ENCODE measurements around the gene LIN52. TPM values are rescaled to one million over a fixed set of nuclear protein-coding genes. Genes with fewer than 3 reads are reported as not detected.

Gene LIN52
- polyA plus RNA-seq, 4 donors, result 6.1 to 22.1 (median 11.1) TPM

GRCh38 chr14:74062809-74063150 is 22.0 kb upstream of the LIN52 start:
- WGBS, 3 donors, result 88 to 97% (median 91%) methylated on average over 2 of the region's 2 CpGs
- no peak overlapping the region for H3K4me3 ChIP-seq (ENCODE audit: low read depth in 1 of 3, low read length in 3 of 3)
- H3K9me3 ChIP-seq (ENCODE audit: control insufficient read depth in 2 of 2, insufficient read depth in 1 of 2, low read depth in 1 of 2, low read length in 1 of 2), result no peaks in the 10 kb centered on the region
- no peak for FAIRE-seq
- H3K27me3 ChIP-seq (ENCODE audit: control insufficient read depth in 3 of 3, insufficient read depth in 3 of 3, low read length in 3 of 3), result no peaks in the 10 kb centered on the region
- no peak overlapping the region for H3K27ac ChIP-seq (ENCODE audit: low read depth in 1 of 3, low read length in 2 of 3)
- peaks cover 0 to 49% (median 5%) of the 10 kb centered on the region in 3 donors for H3K36me3 ChIP-seq (ENCODE audit: control insufficient read depth in 3 of 3, insufficient read depth in 2 of 3, low read depth in 1 of 3, low read length in 3 of 3)
- H3K4me1 ChIP-seq (ENCODE audit: control insufficient read depth in 3 of 3, insufficient read depth in 2 of 3, low read depth in 1 of 3, low read length in 2 of 3), result peaks cover 0 to 5% (median 0%) of the 10 kb centered on the region in 3 donors
- DNase-seq, result no peak

- Histone ChIP-seq H3K4me1 (ENCODE audit: control insufficient read depth in 3 of 3, insufficient read depth in 2 of 3, low read depth in 1 of 3, low read length in 2 of 3) (peaks cover 0 to 5% (median 0%) of the 10 kb centered on the region in 3 donors), H3K27ac (ENCODE audit: low read depth in 1 of 3, low read length in 2 of 3) (no peak overlapping the region), H3K9me3 (ENCODE audit: control insufficient read depth in 2 of 2, insufficient read depth in 1 of 2, low read depth in 1 of 2, low read length in 1 of 2) (no peaks in the 10 kb centered on the region), H3K36me3 (ENCODE audit: control insufficient read depth in 3 of 3, insufficient read depth in 2 of 3, low read depth in 1 of 3, low read length in 3 of 3) (peaks cover 0 to 54% (median 5%) of the 10 kb centered on the region in 3 donors), H3K27me3 (ENCODE audit: control insufficient read depth in 3 of 3, insufficient read depth in 3 of 3, low read length in 3 of 3) (no peaks in the 10 kb centered on the region), H3K4me3 (ENCODE audit: low read depth in 1 of 3, low read length in 3 of 3) (no peak overlapping the region)
- FAIRE-seq (no peak), DNase-seq (no peak)
Measured at GRCh38 chr14:74064426-74064825, 20.3 kb upstream of the LIN52 start.

- Histone ChIP-seq H3K36me3 (ENCODE audit: control insufficient read depth in 3 of 3, insufficient read depth in 2 of 3, low read depth in 1 of 3, low read length in 3 of 3) (peaks cover 0 to 57% (median 5%) of the 10 kb centered on the region in 3 donors), H3K27me3 (ENCODE audit: control insufficient read depth in 3 of 3, insufficient read depth in 3 of 3, low read length in 3 of 3) (no peaks in the 10 kb centered on the region), H3K4me1 (ENCODE audit: control insufficient read depth in 3 of 3, insufficient read depth in 2 of 3, low read depth in 1 of 3, low read length in 2 of 3) (peaks cover 0 to 5% (median 0%) of the 10 kb centered on the region in 3 donors), H3K9me3 (ENCODE audit: control insufficient read depth in 2 of 2, insufficient read depth in 1 of 2, low read depth in 1 of 2, low read length in 1 of 2) (no peaks in the 10 kb centered on the region), H3K4me3 (ENCODE audit: low read depth in 1 of 3, low read length in 3 of 3) (no peak overlapping the region), H3K27ac (ENCODE audit: low read depth in 1 of 3, low read length in 2 of 3) (no peak overlapping the region)
- FAIRE-seq (no peak), DNase-seq (no peak)
- WGBS, 3 donors, result 92 to 98% (median 93%) methylated on average over 3 of the region's 3 CpGs
Measured at GRCh38 chr14:74064883-74065282, 19.9 kb upstream of the LIN52 start.

- Histone ChIP-seq H3K27ac (ENCODE audit: low read depth in 1 of 3, low read length in 2 of 3) (no peak overlapping the region), H3K4me1 (ENCODE audit: control insufficient read depth in 3 of 3, insufficient read depth in 2 of 3, low read depth in 1 of 3, low read length in 2 of 3) (peaks cover 0 to 5% (median 0%) of the 10 kb centered on the region in 3 donors), H3K36me3 (ENCODE audit: control insufficient read depth in 3 of 3, insufficient read depth in 2 of 3, low read depth in 1 of 3, low read length in 3 of 3) (peaks cover 0 to 56% (median 5%) of the 10 kb centered on the region in 3 donors), H3K27me3 (ENCODE audit: control insufficient read depth in 3 of 3, insufficient read depth in 3 of 3, low read length in 3 of 3) (no peaks in the 10 kb centered on the region), H3K4me3 (ENCODE audit: low read depth in 1 of 3, low read length in 3 of 3) (no peak overlapping the region), H3K9me3 (ENCODE audit: control insufficient read depth in 2 of 2, insufficient read depth in 1 of 2, low read depth in 1 of 2, low read length in 1 of 2) (no peaks in the 10 kb centered on the region)
- WGBS, 3 donors, result 59 to 80% (median 60%) methylated on average over 3 of the region's 3 CpGs
- no peak for DNase-seq
- FAIRE-seq, result no peak
Measured at GRCh38 chr14:74065746-74066575, 18.8 kb upstream of the LIN52 start.

- no peaks in the 10 kb centered on the region for H3K27me3 ChIP-seq (ENCODE audit: control insufficient read depth in 3 of 3, insufficient read depth in 3 of 3, low read length in 3 of 3)
- H3K9me3 ChIP-seq (ENCODE audit: control insufficient read depth in 2 of 2, insufficient read depth in 1 of 2, low read depth in 1 of 2, low read length in 1 of 2), result no peaks in the 10 kb centered on the region
- H3K4me3 ChIP-seq (ENCODE audit: low read depth in 1 of 3, low read length in 3 of 3), result no peak overlapping the region
- peaks cover 0 to 2% (median 0%) of the 10 kb centered on the region in 3 donors for H3K4me1 ChIP-seq (ENCODE audit: control insufficient read depth in 3 of 3, insufficient read depth in 2 of 3, low read depth in 1 of 3, low read length in 2 of 3)
- peaks cover 0 to 15% (median 0%) of the 10 kb centered on the region in 3 donors for H3K36me3 ChIP-seq (ENCODE audit: control insufficient read depth in 3 of 3, insufficient read depth in 2 of 3, low read depth in 1 of 3, low read length in 3 of 3)
- no peak for DNase-seq
- no peak overlapping the region for H3K27ac ChIP-seq (ENCODE audit: low read depth in 1 of 3, low read length in 2 of 3)
- no peak for FAIRE-seq
- 42 to 86% (median 84%) methylated on average over 1 of the region's 1 CpG for WGBS, 3 donors
Measured at GRCh38 chr14:74077401-74077800, 7.4 kb upstream of the LIN52 start.

- Histone ChIP-seq H3K4me3 (ENCODE audit: low read depth in 1 of 3, low read length in 3 of 3) (no peak overlapping the region), H3K4me1 (ENCODE audit: control insufficient read depth in 3 of 3, insufficient read depth in 2 of 3, low read depth in 1 of 3, low read length in 2 of 3) (peaks cover 2 to 8% (median 4%) of the 10 kb centered on the region in 3 donors), H3K27ac (ENCODE audit: low read depth in 1 of 3, low read length in 2 of 3) (no peak overlapping the region), H3K27me3 (ENCODE audit: control insufficient read depth in 3 of 3, insufficient read depth in 3 of 3, low read length in 3 of 3) (no peaks in the 10 kb centered on the region), H3K36me3 (ENCODE audit: control insufficient read depth in 3 of 3, insufficient read depth in 2 of 3, low read depth in 1 of 3, low read length in 3 of 3) (no peaks in the 10 kb centered on the region), H3K9me3 (ENCODE audit: control insufficient read depth in 2 of 2, insufficient read depth in 1 of 2, low read depth in 1 of 2, low read length in 1 of 2) (no peaks in the 10 kb centered on the region)
- DNase-seq (peak in 1 of 2 donors; percentile 40), FAIRE-seq (no peak)
- WGBS, 3 donors, result 31 to 60% (median 41%) methylated on average over 4 of the region's 4 CpGs
Measured at GRCh38 chr14:74080820-74081460, 3.8 kb upstream of the LIN52 start.

GRCh38 chr14:74081491-74081890 is 3.3 kb upstream of the LIN52 start:
- Histone ChIP-seq H3K27ac (ENCODE audit: low read depth in 1 of 3, low read length in 2 of 3) (no peak overlapping the region), H3K4me3 (ENCODE audit: low read depth in 1 of 3, low read length in 3 of 3) (no peak overlapping the region), H3K4me1 (ENCODE audit: control insufficient read depth in 3 of 3, insufficient read depth in 2 of 3, low read depth in 1 of 3, low read length in 2 of 3) (peaks cover 2 to 13% (median 4%) of the 10 kb centered on the region in 3 donors), H3K27me3 (ENCODE audit: control insufficient read depth in 3 of 3, insufficient read depth in 3 of 3, low read length in 3 of 3) (no peaks in the 10 kb centered on the region), H3K9me3 (ENCODE audit: control insufficient read depth in 2 of 2, insufficient read depth in 1 of 2, low read depth in 1 of 2, low read length in 1 of 2) (no peaks in the 10 kb centered on the region), H3K36me3 (ENCODE audit: control insufficient read depth in 3 of 3, insufficient read depth in 2 of 3, low read depth in 1 of 3, low read length in 3 of 3) (no peaks in the 10 kb centered on the region)
- FAIRE-seq (no peak), DNase-seq (no peak)
- 79 to 92% (median 88%) methylated on average over 3 of the region's 3 CpGs for WGBS, 3 donors

GRCh38 chr14:74083161-74083560 is 1.6 kb upstream of the LIN52 start:
- H3K27me3 ChIP-seq (ENCODE audit: control insufficient read depth in 3 of 3, insufficient read depth in 3 of 3, low read length in 3 of 3), result no peaks in the 10 kb centered on the region
- WGBS, 3 donors, result 84 to 90% (median 88%) methylated on average over 3 of the region's 3 CpGs
- peak overlapping the region in 1 of 3 donors; percentile 63 for H3K27ac ChIP-seq (ENCODE audit: low read depth in 1 of 3, low read length in 2 of 3)
- no peak for FAIRE-seq
- DNase-seq, result no peak
- peak overlapping the region in 2 of 3 donors; percentile 49 to 65 for H3K4me3 ChIP-seq (ENCODE audit: low read depth in 1 of 3, low read length in 3 of 3)
- H3K4me1 ChIP-seq (ENCODE audit: control insufficient read depth in 3 of 3, insufficient read depth in 2 of 3, low read depth in 1 of 3, low read length in 2 of 3), result peaks cover 2 to 15% (median 4%) of the 10 kb centered on the region in 3 donors
- H3K36me3 ChIP-seq (ENCODE audit: control insufficient read depth in 3 of 3, insufficient read depth in 2 of 3, low read depth in 1 of 3, low read length in 3 of 3), result no peaks in the 10 kb centered on the region
- no peaks in the 10 kb centered on the region for H3K9me3 ChIP-seq (ENCODE audit: control insufficient read depth in 2 of 2, insufficient read depth in 1 of 2, low read depth in 1 of 2, low read length in 1 of 2)

All from small intestine (tissue), 7 donors.